ENCODE results near the gene ABHD17B. TPM values are rescaled to one million over a fixed set of nuclear protein-coding genes. Genes with fewer than 3 reads are reported as not detected.

ABHD17B gene
- total RNA-seq, 1 experiment from 2014 or later: 21.1 TPM

- ATAC-seq (no peak), DNase-seq (ENCODE audit: low read depth, low spot score) (no peak)
- no peaks in the 10 kb centered on the region for H3K9me3 ChIP-seq (ENCODE audit: control insufficient read depth, insufficient read depth, low read depth, low read length)
- ChIA-PET POLR2A (no interaction called here), CTCF (no interaction called here)
- TF ChIP-seq SIN3A (IDR thresholded peaks at IDR 0.05; ENCODE audit: borderline replicate concordance, insufficient read depth, low read depth, low read length): no peak
- TF ChIP-seq, protein P1, sequence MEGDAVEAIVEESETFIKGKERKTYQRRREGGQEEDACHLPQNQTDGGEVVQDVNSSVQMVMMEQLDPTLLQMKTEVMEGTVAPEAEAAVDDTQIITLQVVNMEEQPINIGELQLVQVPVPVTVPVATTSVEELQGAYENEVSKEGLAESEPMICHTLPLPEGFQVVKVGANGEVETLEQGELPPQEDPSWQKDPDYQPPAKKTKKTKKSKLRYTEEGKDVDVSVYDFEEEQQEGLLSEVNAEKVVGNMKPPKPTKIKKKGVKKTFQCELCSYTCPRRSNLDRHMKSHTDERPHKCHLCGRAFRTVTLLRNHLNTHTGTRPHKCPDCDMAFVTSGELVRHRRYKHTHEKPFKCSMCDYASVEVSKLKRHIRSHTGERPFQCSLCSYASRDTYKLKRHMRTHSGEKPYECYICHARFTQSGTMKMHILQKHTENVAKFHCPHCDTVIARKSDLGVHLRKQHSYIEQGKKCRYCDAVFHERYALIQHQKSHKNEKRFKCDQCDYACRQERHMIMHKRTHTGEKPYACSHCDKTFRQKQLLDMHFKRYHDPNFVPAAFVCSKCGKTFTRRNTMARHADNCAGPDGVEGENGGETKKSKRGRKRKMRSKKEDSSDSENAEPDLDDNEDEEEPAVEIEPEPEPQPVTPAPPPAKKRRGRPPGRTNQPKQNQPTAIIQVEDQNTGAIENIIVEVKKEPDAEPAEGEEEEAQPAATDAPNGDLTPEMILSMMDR (IDR thresholded peaks at IDR 0.05): no peak
- TF ChIP-seq, protein P2, sequence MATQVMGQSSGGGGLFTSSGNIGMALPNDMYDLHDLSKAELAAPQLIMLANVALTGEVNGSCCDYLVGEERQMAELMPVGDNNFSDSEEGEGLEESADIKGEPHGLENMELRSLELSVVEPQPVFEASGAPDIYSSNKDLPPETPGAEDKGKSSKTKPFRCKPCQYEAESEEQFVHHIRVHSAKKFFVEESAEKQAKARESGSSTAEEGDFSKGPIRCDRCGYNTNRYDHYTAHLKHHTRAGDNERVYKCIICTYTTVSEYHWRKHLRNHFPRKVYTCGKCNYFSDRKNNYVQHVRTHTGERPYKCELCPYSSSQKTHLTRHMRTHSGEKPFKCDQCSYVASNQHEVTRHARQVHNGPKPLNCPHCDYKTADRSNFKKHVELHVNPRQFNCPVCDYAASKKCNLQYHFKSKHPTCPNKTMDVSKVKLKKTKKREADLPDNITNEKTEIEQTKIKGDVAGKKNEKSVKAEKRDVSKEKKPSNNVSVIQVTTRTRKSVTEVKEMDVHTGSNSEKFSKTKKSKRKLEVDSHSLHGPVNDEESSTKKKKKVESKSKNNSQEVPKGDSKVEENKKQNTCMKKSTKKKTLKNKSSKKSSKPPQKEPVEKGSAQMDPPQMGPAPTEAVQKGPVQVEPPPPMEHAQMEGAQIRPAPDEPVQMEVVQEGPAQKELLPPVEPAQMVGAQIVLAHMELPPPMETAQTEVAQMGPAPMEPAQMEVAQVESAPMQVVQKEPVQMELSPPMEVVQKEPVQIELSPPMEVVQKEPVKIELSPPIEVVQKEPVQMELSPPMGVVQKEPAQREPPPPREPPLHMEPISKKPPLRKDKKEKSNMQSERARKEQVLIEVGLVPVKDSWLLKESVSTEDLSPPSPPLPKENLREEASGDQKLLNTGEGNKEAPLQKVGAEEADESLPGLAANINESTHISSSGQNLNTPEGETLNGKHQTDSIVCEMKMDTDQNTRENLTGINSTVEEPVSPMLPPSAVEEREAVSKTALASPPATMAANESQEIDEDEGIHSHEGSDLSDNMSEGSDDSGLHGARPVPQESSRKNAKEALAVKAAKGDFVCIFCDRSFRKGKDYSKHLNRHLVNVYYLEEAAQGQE (IDR thresholded peaks at IDR 0.05; ENCODE audit: insufficient read depth in 1 of 2, low read depth in 2 of 2, low read length in 1 of 2): no peak
- no peak for TF ChIP-seq POLR2AphosphoS5 (IDR thresholded peaks at IDR 0.05; ENCODE audit: low read depth, low read length)
- no peak for TF ChIP-seq TCF7L2 (IDR thresholded peaks at IDR 0.05; ENCODE audit: low read depth, low read length)
- no peaks in the 10 kb centered on the region for H3K36me3 ChIP-seq (ENCODE audit: control insufficient read depth, insufficient read depth, low read length)
- BruUV-seq (replicated peaks): no TSS peak
- in situ Hi-C loops (cut with HindIII; ENCODE audit: low pct_unique_long_range_greater_than_20kb, low sequenced_read_pairs): no loop called here
- no peak overlapping the region for H3K27ac ChIP-seq (ENCODE audit: low read length)
- no peaks in the 10 kb centered on the region for H3K27me3 ChIP-seq (ENCODE audit: control insufficient read depth, insufficient read depth, low read length)
- intact Hi-C loops (cut with micrococcal nuclease; ENCODE audit: unreplicated experiment): no loop called here
- no peak overlapping the region for H3K4me3 ChIP-seq (ENCODE audit: low read depth in 2 of 2, low read length in 2 of 2)
- H3K4me1 ChIP-seq (ENCODE audit: control insufficient read depth, insufficient read depth, low read length): no peaks in the 10 kb centered on the region; the same call in 1 of the 2 replicates
Measured at GRCh38 chr9:71824257-71824656, 86.7 kb downstream of the ABHD17B start.

DNA sequence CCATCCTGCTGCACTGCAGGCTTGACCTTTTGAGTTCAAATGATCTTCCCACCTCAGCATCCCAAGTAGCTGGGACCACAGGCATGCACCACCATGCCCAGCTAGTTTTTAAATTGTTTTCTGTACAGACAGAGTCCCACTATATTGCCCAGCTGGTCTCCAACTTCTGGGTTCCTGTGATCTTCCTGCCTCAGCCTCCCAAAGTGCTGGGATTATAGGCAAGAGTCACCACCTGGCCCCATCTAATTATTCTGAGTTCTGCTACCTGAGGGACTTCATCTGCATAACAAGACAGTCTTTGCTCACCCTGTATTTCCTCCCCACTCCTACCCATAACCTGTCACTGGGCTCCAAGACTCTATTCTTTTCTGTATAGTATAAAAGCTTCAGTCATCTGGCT is 88.1 kb downstream of the ABHD17B start:
- Histone ChIP-seq H3K27ac (ENCODE audit: low read length) (no peak overlapping the region), H3K4me1 (ENCODE audit: control insufficient read depth, insufficient read depth, low read length) (no peaks in the 10 kb centered on the region; the same call in 1 of the 2 replicates), H3K27me3 (ENCODE audit: control insufficient read depth, insufficient read depth, low read length) (no peaks in the 10 kb centered on the region), H3K36me3 (ENCODE audit: control insufficient read depth, insufficient read depth, low read length) (no peaks in the 10 kb centered on the region), H3K9me3 (ENCODE audit: control insufficient read depth, insufficient read depth, low read depth, low read length) (no peaks in the 10 kb centered on the region), H3K4me3 (ENCODE audit: low read depth in 2 of 2, low read length in 2 of 2) (no peak overlapping the region)
- DNase-seq (ENCODE audit: low read depth, low spot score) (no peak), ATAC-seq (no peak)
- no TSS peak for BruUV-seq (replicated peaks)
- in situ Hi-C loops (cut with HindIII; ENCODE audit: low pct_unique_long_range_greater_than_20kb, low sequenced_read_pairs) (no loop called here), intact Hi-C loops (cut with micrococcal nuclease; ENCODE audit: unreplicated experiment) (no loop called here)
- ChIA-PET CTCF (no interaction called here), POLR2A (no interaction called here)
- TF ChIP-seq, protein P2 (IDR thresholded peaks at IDR 0.05; ENCODE audit: insufficient read depth in 1 of 2, low read depth in 2 of 2, low read length in 1 of 2): no peak
- TF ChIP-seq POLR2AphosphoS5 (IDR thresholded peaks at IDR 0.05; ENCODE audit: low read depth, low read length): no peak
- TF ChIP-seq TCF7L2 (IDR thresholded peaks at IDR 0.05; ENCODE audit: low read depth, low read length): no peak
- no peak for TF ChIP-seq SIN3A (IDR thresholded peaks at IDR 0.05; ENCODE audit: borderline replicate concordance, insufficient read depth, low read depth, low read length)
- TF ChIP-seq, protein P1 (IDR thresholded peaks at IDR 0.05): no peak

All from Panc1 (cell line).